Osteocyte (in vitro differentiated cells): ENCODE data around the gene GPC5. TPM values are rescaled to one million over a fixed set of nuclear protein-coding genes. Genes with fewer than 3 reads are reported as not detected.
"Not testable (repeated sequence)": the region's sequence is repeated elsewhere in the genome, so short reads cannot be mapped to it uniquely, and the experiment has no call there.

ENCODE experiments used
- DNase-seq: peaks from one replicate; pipeline ENCODE4 v3.0.0; 2021; ENCODE audit warnings: mixed read lengths; ENCODE audit not compliant: unreplicated experiment; ENCODE audit errors: extremely low spot score
- H3K27ac Mint-ChIP-seq: one replicate; pipeline ENCODE4 v1.8.0; 2021; ENCODE audit warnings: mild to moderate bottlenecking, mixed read lengths; ENCODE audit not compliant: unreplicated experiment
- H3K27me3 Mint-ChIP-seq: one replicate; pipeline ENCODE4 v1.8.0; 2021; ENCODE audit warnings: mixed read lengths; ENCODE audit not compliant: unreplicated experiment
- H3K36me3 Mint-ChIP-seq: one replicate; pipeline ENCODE4 v1.8.0; 2021; ENCODE audit warnings: mixed read lengths; ENCODE audit not compliant: unreplicated experiment
- H3K4me1 Mint-ChIP-seq: one replicate; pipeline ENCODE4 v1.8.0; 2021; ENCODE audit warnings: mixed read lengths; ENCODE audit not compliant: unreplicated experiment
- H3K4me3 Mint-ChIP-seq: one replicate; pipeline ENCODE4 v1.8.0; 2021; ENCODE audit warnings: mild to moderate bottlenecking, moderate library complexity, mixed read lengths; ENCODE audit not compliant: unreplicated experiment
- H3K9me3 Mint-ChIP-seq: one replicate; pipeline ENCODE4 v1.8.0; 2021; ENCODE audit warnings: mixed read lengths; ENCODE audit not compliant: unreplicated experiment
- total RNA-seq: library from RNA; stranded (reverse); gene quantifications from 2 replicates; pipeline ENCODE4 v1.2.1, GENCODE V29; 2021
- TF ChIP-seq, protein P1 (sequence below): fragments of 200-600 bp; sonication (generic); IDR thresholded peaks from 2 replicates; pipeline ENCODE4 v1.5.0; 2021; ENCODE audit warnings: antibody characterized with exemption, mild to moderate bottlenecking, moderate library complexity

The GPC5 gene
- total RNA-seq, 1 donor from 2014 or later, result 12.9 TPM

DNA sequence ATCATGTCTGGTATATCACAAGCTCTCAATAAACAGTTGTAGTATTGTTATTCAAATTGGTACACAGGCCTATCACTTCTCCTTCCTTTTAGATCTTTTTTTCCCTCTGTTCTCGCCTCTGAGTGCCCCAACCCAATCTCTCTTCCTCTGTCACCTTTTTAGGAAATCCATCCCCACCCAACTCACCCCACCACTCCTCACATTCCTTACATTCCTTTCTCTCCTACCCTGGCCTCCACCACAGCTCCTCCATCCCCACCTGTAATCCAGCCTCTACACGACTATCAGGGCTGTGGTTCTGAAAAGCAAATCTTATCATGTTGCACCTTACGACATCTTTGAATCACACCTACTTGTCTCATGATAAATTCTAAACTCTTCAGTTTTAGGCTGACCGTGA is 1282.8 kb downstream of the GPC5 start:
- no peaks in the 10 kb centered on the region for H3K36me3 Mint-ChIP-seq
- DNase-seq, result no peak
- TF ChIP-seq, protein P1, sequence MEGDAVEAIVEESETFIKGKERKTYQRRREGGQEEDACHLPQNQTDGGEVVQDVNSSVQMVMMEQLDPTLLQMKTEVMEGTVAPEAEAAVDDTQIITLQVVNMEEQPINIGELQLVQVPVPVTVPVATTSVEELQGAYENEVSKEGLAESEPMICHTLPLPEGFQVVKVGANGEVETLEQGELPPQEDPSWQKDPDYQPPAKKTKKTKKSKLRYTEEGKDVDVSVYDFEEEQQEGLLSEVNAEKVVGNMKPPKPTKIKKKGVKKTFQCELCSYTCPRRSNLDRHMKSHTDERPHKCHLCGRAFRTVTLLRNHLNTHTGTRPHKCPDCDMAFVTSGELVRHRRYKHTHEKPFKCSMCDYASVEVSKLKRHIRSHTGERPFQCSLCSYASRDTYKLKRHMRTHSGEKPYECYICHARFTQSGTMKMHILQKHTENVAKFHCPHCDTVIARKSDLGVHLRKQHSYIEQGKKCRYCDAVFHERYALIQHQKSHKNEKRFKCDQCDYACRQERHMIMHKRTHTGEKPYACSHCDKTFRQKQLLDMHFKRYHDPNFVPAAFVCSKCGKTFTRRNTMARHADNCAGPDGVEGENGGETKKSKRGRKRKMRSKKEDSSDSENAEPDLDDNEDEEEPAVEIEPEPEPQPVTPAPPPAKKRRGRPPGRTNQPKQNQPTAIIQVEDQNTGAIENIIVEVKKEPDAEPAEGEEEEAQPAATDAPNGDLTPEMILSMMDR, result no peak
- H3K4me1 Mint-ChIP-seq, result no peaks in the 10 kb centered on the region
- H3K27ac Mint-ChIP-seq, result no peak overlapping the region
- peaks cover 10% of the 10 kb centered on the region for H3K27me3 Mint-ChIP-seq
- H3K9me3 Mint-ChIP-seq, result no peaks in the 10 kb centered on the region
- H3K4me3 Mint-ChIP-seq, result no peak overlapping the region

DNA sequence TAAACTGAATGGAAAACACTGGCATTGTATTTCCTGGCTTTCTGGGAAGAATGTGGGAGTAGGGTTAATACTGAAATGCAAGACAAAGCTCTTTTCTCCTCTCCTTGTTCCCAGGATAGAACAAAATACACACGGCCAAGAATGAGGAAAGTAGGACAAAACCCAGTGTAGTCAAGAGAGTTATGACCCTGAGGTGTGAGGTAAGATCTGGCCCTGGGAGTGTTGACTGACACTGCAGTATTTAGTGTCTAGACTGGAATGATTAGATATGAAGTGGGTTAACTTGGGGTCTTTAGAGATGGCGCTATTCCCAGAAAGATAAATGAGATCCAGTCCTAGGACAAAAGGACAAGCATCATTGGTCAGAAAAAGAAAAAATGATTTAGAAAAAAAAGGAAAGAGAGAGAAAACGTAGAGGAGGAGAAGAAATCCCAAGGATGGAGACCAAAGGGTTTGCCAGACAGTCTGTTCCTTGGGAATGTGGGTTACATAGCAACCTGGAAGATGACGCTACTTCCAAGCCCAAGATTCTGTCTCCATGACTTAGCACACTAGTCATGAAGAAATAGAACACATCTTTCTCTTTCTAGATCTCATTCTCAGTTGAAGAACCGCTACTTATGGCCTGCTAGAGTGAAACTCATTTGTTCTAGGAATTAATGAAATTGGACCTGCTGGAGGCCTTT is 1284.6 kb downstream of the GPC5 start:
- no peak overlapping the region for H3K27ac Mint-ChIP-seq
- TF ChIP-seq, protein P1, result no peak
- no peaks in the 10 kb centered on the region for H3K4me1 Mint-ChIP-seq
- no peaks in the 10 kb centered on the region for H3K36me3 Mint-ChIP-seq
- H3K9me3 Mint-ChIP-seq, result no peaks in the 10 kb centered on the region
- no peak for DNase-seq
- H3K27me3 Mint-ChIP-seq, result peaks cover 6% of the 10 kb centered on the region
- H3K4me3 Mint-ChIP-seq, result no peak overlapping the region

DNA sequence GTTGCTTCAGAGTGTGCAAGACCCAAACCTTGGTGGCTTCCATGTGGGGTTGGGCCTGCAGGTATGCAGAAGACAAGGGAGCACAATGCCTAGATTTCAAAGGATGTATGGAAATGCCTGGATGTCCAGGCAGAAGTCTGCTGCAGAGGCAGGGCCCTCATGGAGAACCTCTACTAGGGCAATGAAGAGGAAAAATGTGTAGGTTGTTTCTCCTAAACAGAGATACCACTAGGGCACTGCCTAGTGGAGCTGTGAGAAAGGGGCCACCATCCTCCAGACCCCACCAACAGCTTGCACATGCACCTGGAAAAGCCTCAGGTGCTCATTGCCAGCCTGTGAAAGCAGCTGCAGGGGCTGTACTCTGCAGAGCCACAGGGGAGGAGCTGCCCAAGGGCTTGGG is 1295.6 kb downstream of the GPC5 start:
- no peak for DNase-seq
- H3K9me3 Mint-ChIP-seq, result peaks cover 11% of the 10 kb centered on the region
- no peaks in the 10 kb centered on the region for H3K27me3 Mint-ChIP-seq
- no peaks in the 10 kb centered on the region for H3K4me1 Mint-ChIP-seq
- no peak overlapping the region for H3K27ac Mint-ChIP-seq
- H3K4me3 Mint-ChIP-seq, result no peak overlapping the region
- TF ChIP-seq, protein P1, result no peak
- no peaks in the 10 kb centered on the region for H3K36me3 Mint-ChIP-seq

DNA sequence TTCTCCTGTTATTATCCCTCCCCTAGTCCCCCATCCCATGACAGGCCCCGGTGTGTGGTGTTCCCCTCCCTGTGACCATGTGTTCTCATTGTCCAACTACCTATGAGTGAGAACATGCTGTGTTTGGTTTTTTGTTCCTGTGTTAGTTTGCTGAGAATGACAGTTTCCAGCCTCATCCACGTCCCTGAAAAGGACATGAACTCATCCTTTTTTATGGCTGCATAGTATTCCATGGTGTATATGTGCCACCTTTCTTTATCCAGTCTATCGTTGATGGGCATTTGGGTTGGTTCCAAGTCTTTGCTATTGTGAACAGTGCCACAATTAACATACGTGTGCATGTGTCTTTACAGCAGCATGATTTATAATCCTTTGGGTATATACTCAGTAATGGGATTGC is 1297.4 kb downstream of the GPC5 start:
- peaks cover 18% of the 10 kb centered on the region for H3K9me3 Mint-ChIP-seq
- H3K27me3 Mint-ChIP-seq, result not testable (repeated sequence)

DNA sequence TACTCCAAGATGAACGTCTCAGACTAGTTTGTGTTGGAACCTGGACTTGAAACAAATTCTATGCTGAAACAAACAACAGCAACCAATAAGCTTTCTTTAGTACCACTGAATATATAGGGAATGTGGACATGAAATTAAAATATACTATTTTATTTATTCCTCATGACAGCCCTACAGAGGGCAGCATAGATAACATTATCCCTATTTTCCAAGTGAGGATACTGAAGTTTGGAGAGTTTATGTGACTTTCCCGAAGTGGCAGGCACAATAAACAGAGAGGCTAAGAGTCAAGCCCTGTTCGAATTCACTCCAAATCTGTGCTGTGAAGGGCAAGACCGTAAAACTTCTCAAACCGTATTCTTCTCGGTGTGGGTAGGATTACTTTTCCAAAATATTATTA is 1318.3 kb downstream of the GPC5 start:
- Mint-ChIP-seq H3K36me3 (no peaks in the 10 kb centered on the region), H3K27ac (no peak overlapping the region), H3K4me3 (no peak overlapping the region), H3K4me1 (peaks cover 2% of the 10 kb centered on the region), H3K9me3 (no peaks in the 10 kb centered on the region), H3K27me3 (peaks cover 26% of the 10 kb centered on the region)
- TF ChIP-seq, protein P1, result peak; percentile 60
- DNase-seq, result no peak

More for the DNA sequence above, 1297.4 kb downstream of the GPC5 start:
- not testable (repeated sequence) for H3K27ac Mint-ChIP-seq, DNase-seq, H3K4me1 Mint-ChIP-seq, H3K4me3 Mint-ChIP-seq, H3K36me3 Mint-ChIP-seq
